Gastrocnemius medialis (tissue), 4 donors: Measurements from ENCODE around the gene FBXL14.

ENCODE experiments used
- POLR2A ChIP-seq, 2 donors: fragments of 450-650 bp; IDR thresholded peaks; one replicate each; pipeline ENCODE4 v1.6.1; 2017; ENCODE audit warnings: antibody characterized with exemption in 2 of 2, mild to moderate bottlenecking in 2 of 2, moderate library complexity in 2 of 2
- TF ChIP-seq, protein P1 (sequence below), 5 experiments: fragments of 450-650 bp in 3 of 5; fragments of 200-600 bp in 2 of 5; sonication (generic) in 2 of 5; IDR thresholded peaks in 4 of 5; conservative IDR thresholded peaks in 1 of 5; 1 replicate in 4 of 5; 2 replicates in 1 of 5; pipeline ENCODE4 v1.5.1; 2016 to 2019; ENCODE audit warnings: antibody characterized with exemption in 5 of 5, mild to moderate bottlenecking in 3 of 5, moderate library complexity in 3 of 5

DNA sequence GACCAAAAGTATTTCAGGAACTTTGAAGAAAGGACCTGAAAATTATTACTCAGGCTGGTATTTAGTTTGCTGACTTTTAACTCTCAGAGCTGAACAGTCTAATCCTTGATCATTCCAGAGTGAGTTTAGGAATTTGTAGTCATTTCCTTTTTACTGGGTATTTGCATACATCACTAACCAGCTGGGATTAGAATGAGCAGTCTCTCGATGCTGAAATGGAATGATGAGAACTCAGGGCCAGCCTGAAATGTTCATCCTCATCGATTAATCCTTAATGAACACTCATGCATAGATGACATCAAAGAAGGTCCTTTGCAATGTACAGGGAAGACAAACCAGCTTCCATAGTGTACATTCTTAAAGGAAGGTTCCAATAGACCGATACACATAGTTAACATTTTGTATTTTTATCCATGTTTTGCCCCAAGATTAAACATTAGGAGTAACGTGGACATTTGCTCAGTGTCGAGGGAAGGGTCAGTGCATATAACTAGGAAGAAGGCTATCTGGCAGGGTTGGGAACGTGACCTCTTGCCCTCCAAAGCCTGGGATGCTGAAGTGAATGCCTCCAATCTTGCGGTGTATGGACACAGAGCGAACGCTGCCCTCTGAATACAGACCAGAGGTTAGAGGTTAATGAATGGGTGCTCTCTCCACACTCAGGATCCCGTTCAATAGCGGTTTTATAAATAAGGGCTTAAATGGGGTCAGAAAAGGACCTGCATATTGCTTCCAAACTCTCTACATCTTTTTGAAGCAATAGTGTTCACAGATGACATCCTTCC is 14.5 kb downstream of the FBXL14 start:
- TF ChIP-seq, protein P1, sequence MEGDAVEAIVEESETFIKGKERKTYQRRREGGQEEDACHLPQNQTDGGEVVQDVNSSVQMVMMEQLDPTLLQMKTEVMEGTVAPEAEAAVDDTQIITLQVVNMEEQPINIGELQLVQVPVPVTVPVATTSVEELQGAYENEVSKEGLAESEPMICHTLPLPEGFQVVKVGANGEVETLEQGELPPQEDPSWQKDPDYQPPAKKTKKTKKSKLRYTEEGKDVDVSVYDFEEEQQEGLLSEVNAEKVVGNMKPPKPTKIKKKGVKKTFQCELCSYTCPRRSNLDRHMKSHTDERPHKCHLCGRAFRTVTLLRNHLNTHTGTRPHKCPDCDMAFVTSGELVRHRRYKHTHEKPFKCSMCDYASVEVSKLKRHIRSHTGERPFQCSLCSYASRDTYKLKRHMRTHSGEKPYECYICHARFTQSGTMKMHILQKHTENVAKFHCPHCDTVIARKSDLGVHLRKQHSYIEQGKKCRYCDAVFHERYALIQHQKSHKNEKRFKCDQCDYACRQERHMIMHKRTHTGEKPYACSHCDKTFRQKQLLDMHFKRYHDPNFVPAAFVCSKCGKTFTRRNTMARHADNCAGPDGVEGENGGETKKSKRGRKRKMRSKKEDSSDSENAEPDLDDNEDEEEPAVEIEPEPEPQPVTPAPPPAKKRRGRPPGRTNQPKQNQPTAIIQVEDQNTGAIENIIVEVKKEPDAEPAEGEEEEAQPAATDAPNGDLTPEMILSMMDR (IDR thresholded peaks at IDR 0.05 in 4 of 5, conservative IDR thresholded peaks at IDR 0.05 in 1 of 5), result no peak
- TF ChIP-seq POLR2A (IDR thresholded peaks at IDR 0.05), result no peak
